Pulmonary artery endothelial cell (primary cell): Measurements from ENCODE around the gene ISYNA1. TPM values are rescaled to one million over a fixed set of nuclear protein-coding genes. Genes with fewer than 3 reads are reported as not detected.

Experiments used
- DNase-seq: peaks from one replicate; pipeline ENCODE4 v3.0.0-alpha.2; 2011; ENCODE audit warnings: low read depth, low spot score
- total RNA-seq: library from RNA; depleted of rRNA; stranded (reverse); fragments of >200 nt; gene quantifications from 2 replicates; pipeline ENCODE4 v1.2.3, GENCODE V29; 2014

The ISYNA1 gene
- total RNA-seq, 1 donor from 2014 or later: 46.0 TPM

- DNase-seq: no peak
These were observed 5.5 kb downstream of the ISYNA1 start for GRCh38 chr19:18432275-18433014.

GRCh38 chr19:18431351-18432197, 6.4 kb downstream of the ISYNA1 start:
- DNase-seq: no peak

GRCh38 chr19:18430417-18431144, 7.4 kb downstream of the ISYNA1 start:
- no peak for DNase-seq

- DNase-seq: no peak
These were observed 8.1 kb downstream of the ISYNA1 start for GRCh38 chr19:18429717-18430416.

DNA sequence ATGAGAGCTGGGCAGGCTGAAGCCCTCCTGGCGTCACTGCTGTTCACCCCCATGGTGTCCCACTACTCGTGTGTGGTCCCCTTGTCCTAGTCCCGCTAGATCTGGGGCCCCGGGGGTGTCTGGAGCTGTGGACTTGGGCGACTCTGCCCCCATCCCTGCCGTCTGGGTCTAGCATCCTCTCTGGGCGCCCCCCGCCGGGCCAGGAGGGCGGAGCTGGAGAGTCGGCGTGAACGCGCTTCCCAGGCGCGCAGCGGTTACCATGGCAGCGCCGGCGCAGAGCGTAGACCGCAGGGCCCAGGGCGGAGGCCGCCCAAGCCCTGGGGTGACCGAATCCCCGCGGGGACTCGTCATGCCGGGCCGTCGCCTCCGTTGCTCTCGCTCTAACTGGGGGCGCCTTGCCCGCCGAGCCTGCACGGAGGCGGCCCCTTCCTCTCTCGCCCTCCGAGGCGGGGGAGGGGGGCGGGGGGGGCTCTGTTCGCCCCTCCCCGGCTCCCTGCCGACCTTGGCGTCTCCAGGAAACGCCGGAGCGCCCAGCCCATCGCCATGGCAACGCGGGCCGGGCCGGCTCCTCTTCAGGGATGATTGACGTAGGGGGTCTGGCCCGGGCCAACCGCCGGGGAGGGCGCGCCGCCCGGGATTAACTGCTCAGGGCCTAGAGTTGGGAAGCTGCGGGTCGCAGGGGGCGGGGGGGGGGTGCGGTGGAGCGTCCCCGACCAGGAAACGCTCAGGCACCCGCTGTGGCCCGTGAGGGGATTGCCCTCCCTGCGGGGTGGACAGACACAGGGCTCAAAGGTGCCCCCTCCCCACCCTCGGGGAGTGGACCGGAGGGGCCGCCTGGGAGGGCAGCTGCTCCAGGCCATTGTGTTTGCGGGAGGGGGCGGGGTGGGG, 8.9 kb downstream of the ISYNA1 start:
- DNase-seq: no peak

DNA sequence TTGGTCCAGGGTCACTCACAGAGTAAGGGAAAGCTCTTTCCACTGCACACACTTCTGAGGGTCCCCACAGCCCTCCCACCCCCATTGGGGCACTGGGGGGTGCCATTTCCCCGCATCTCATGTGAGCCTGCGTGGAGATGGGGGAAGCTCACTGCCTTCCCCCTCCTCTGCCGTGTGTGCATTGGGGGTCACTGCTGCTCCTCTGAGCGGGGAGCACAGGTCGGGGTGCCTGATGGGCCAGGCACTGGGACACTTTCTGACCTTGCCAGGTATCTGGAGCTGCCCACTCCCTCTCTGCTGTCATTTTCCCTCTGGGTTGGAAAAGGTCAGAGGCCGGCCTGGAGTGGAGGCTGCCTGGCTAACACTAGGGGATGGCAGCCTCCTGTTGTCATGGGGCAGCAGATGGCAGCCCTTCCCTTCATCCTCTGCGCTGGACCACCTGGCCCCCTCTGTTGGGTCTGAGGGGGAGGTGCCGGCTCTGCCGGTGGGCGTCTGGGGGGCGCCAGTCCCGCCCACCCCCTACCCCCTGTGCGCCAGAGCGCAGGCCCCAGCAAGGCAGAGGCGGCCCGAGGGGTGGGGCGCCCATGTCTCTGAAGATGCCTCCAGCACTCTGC, 9.7 kb downstream of the ISYNA1 start:
- no peak for DNase-seq

- no peak for DNase-seq
These were observed 10.2 kb downstream of the ISYNA1 start for GRCh38 chr19:18427743-18428113.

- DNase-seq: no peak
These were observed 10.7 kb downstream of the ISYNA1 start for GRCh38 chr19:18427080-18427742.

DNA sequence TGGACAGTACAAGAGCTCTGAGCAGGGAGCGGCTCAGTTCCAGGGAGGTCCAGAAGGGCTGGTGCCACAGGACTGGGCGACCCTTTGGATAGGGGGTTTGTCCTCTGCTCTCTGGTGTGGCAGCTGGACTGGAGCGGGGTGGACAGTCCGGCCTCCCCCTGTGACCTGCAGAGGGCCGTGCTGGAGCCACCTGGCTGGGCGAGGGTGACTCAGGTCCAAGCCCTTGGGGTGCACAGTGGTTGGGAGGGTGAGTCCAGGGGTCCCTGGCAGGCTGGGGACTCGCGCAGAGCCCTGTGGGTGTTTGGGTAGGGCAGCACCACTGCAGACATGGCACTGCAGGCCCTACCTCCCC, 11.5 kb downstream of the ISYNA1 start:
- no peak for DNase-seq

DNA sequence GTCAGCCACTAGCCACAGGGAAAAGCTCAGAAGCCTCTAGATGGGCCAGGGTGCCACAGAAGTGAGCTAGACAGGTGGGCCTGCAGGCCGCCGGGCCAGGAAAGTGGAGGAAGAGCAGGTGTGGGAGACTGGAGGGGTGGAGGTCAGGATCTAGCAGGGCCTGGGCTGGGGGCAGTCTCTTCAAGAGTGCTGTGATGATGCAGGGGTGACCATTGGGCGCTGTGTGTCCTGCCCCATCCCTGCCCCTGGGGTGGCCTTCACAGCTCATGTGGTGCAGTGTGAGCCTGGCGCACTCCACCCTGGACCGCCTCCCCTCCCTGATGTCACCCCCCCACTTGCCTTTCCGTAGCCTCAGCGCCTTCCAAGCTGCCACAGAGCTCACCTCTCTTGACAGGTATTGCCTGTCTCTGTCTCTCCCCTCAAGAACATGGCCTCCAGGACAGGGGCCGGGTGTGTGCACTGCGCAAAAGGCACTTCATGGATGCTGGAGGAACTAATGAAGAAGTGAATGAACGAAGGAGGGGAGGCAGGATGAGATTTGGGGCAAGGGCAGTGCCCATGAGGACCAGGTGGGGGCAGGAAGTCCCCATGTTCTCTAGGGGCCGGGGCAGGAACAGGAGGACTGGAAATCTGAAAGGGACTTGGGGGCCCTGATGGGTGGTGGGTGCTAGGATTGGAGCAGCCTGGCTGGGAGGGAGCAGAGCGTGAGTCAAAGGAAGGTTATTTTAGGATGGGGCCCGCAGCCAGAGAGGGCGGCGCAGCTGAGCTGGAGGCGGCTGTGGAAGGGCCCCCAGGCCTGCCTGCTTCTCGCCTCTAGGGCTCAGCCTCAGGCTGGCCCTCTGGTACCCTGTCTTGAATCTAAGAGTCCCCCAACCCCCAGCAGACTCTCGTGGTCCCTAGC, 12.2 kb downstream of the ISYNA1 start:
- no peak for DNase-seq

DNA sequence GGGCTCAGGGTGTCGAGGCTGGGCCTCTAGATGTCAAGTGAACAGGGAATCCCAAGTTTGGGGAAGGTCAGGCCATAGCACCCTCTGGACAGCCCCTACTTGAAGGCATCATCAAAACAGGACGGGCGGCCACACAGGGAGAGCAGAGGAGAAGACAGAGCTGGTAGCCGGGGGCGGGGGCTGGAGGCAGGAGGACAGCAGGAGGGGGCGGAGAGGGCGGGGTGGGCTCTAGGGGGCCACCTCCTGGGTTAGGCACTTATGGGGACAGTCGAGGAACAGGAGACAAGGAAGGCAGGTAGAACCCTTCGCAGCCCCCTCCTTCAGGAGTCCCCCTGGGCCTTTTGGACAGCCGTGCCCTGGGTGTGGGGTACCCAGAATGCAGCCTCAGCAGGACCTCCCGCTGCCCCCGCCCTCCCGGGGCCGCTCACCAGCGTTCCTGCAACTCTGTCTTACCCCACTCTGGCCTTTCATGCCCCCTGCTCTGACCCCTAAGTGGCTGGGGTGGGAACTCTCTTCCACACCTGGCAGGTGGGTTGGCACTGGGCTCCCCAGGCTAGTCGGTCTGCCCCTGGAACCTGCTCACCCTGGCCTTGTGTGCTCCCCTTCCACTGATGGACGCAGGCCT, 12.9 kb downstream of the ISYNA1 start:
- no peak for DNase-seq

DNA sequence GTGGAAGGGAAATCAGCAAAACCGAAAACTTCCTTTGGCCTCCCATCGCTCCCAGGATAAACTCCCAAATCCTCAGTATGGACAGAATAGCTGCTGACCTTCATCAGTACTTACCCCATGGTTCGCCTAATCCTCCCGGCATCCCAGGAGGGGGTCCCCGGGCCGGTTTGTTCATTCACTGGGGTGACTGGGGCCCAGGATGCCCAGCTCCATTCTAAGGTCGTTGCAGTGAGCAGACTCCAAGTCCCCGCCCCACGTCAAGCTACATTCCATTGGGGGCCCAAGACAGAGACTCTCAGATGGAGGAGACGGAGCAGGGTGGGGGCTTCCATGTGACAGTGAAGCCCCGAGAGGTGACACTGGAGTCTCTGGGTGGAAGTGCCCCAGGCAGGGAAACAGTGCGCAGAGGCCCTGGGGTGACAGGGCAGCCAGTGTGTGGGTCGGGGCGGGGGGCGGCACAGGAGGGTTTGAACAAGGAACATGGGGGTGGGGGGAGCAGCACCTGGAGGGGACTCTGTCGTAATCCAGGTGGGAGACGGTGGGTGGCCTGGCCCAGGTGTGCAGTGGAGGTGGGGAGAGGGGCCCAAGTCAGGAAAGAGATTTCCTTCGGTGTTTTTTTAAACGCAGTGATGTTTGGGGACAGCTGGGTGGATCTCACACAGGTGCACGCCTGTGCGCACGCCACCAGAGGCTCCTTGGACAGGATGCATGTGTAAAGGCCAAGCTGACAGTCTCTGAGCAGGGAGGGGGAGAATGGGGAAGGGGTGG, 13.6 kb downstream of the ISYNA1 start:
- no peak for DNase-seq

DNA sequence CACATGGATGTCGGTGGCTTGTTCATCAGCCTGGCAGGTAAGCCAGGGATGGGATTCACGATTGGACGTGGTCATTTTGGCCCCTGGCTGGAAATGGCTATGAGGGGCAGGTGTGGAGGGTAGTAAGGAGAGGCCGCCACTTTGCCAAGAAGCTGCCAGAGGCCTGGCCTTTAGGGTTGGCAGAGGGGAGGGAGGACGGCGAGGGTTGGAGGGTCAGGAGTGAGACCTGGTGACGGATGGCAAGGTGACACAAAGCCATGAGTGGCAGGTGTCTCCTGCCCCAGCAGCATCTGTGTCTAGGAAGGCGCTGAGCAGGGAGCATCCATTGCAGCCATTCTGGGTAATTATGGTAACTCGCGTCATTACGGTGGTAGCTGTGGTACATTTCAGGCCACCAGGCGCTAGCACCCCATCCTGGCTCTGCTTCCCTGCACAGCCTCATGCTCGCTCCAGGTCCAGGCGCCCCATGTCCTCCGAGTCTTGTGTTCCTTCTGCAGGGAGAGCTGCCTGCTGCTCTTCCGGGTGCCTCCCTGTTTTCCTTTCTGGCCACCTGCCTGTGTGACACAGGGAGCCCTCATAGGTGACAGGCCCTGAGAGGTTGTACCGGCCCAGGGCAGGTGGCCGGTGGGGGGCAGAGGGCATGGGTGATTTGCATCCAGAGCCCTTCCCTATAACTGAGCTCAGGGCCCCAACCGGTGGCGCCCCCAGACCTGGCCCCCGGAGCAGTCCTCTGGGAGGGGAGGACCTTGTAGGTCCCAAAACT, 14.5 kb downstream of the ISYNA1 start:
- no peak for DNase-seq

GRCh38 chr19:18422530-18423191, 15.3 kb downstream of the ISYNA1 start:
- DNase-seq: no peak

GRCh38 chr19:18421371-18421959, 16.5 kb downstream of the ISYNA1 start:
- no peak for DNase-seq

GRCh38 chr19:18420930-18421329, 17.0 kb downstream of the ISYNA1 start:
- DNase-seq: no peak
